Muscle layer of duodenum (tissue), 2 donors: ENCODE measurements around the gene NUP205.
A peak's percentile ranks its signal among the peaks of the same experiment; 100 is the strongest.
"Not testable (repeated sequence)": the region's sequence is repeated elsewhere in the genome, so short reads cannot be mapped to it uniquely, and the experiment has no call there.

Experiments used
- H3K27ac ChIP-seq: one replicate; pipeline ENCODE4 v1.7.0; 2013; ENCODE audit warnings: mild to moderate bottlenecking, low read length
- H3K27me3 ChIP-seq: one replicate; pipeline ENCODE4 v1.7.0; 2013; ENCODE audit warnings: low read depth, mild to moderate bottlenecking, control low read depth, low read length
- H3K36me3 ChIP-seq, 2 donors: one replicate each; pipeline ENCODE4 v1.7.0; 2013; ENCODE audit warnings: low read length in 2 of 2, control low read depth in 1 of 2, mild to moderate bottlenecking in 1 of 2; ENCODE audit not compliant: insufficient read depth in 2 of 2, control insufficient read depth in 1 of 2
- H3K4me1 ChIP-seq, 2 donors: one replicate each; pipeline ENCODE4 v1.7.0; 2013; ENCODE audit warnings: low read length in 2 of 2, mild to moderate bottlenecking in 2 of 2, control low read depth in 1 of 2, moderate library complexity in 1 of 2; ENCODE audit not compliant: insufficient read depth in 2 of 2, control insufficient read depth in 1 of 2
- H3K4me3 ChIP-seq, 2 donors: one replicate each; pipeline ENCODE4 v1.7.0; 2013; ENCODE audit warnings: low read length in 2 of 2, low read depth in 1 of 2, mild to moderate bottlenecking in 1 of 2
- H3K9me3 ChIP-seq, 2 donors: one replicate each; pipeline ENCODE4 v1.7.0; 2013; ENCODE audit warnings: low read length in 2 of 2, control low read depth in 1 of 2, mild to moderate bottlenecking in 1 of 2; ENCODE audit not compliant: control insufficient read depth in 1 of 2
- donor health status: healthy.

Gene NUP205

GRCh38 chr7:135658564-135658963 lies 100.8 kb downstream of the NUP205 start:
- H3K27ac ChIP-seq = no peak overlapping the region
- H3K36me3 ChIP-seq = peaks cover 0 to 9% of the 10 kb centered on the region in 2 donors
- H3K9me3 ChIP-seq = no peaks in the 10 kb centered on the region
- H3K4me1 ChIP-seq = peaks cover 5 to 8% of the 10 kb centered on the region in 2 donors
- no peaks in the 10 kb centered on the region for H3K27me3 ChIP-seq
- no peak overlapping the region for H3K4me3 ChIP-seq

GRCh38 chr7:135659159-135659846 lies 101.6 kb downstream of the NUP205 start:
- no peak overlapping the region for H3K4me3 ChIP-seq
- no peak overlapping the region for H3K27ac ChIP-seq

GRCh38 chr7:135661311-135662122 lies 103.8 kb downstream of the NUP205 start:
- Histone ChIP-seq H3K4me1 (peaks cover 10 to 19% of the 10 kb centered on the region in 2 donors), H3K9me3 (no peaks in the 10 kb centered on the region), H3K4me3 (peak overlapping the region; percentile 79 to 96), H3K36me3 (peaks cover 0 to 19% of the 10 kb centered on the region in 2 donors), H3K27ac (peak overlapping the region; percentile 72), H3K27me3 (no peaks in the 10 kb centered on the region)

More at GRCh38 chr7:135659159-135659846, 101.6 kb downstream of the NUP205 start:
- peaks cover 0 to 9% of the 10 kb centered on the region in 2 donors for H3K36me3 ChIP-seq
- no peaks in the 10 kb centered on the region for H3K9me3 ChIP-seq
- H3K4me1 ChIP-seq = peaks cover 10 to 15% of the 10 kb centered on the region in 2 donors
- H3K27me3 ChIP-seq = no peaks in the 10 kb centered on the region

GRCh38 chr7:135662123-135662372 lies 104.3 kb downstream of the NUP205 start:
- no peaks in the 10 kb centered on the region for H3K27me3 ChIP-seq
- H3K4me3 ChIP-seq = peak overlapping the region; percentile 79 to 96
- peaks cover 0 to 19% of the 10 kb centered on the region in 2 donors for H3K36me3 ChIP-seq
- H3K9me3 ChIP-seq = no peaks in the 10 kb centered on the region
- peaks cover 10 to 19% of the 10 kb centered on the region in 2 donors for H3K4me1 ChIP-seq
- H3K27ac ChIP-seq = peak overlapping the region; percentile 72

GRCh38 chr7:135662373-135663114 lies 104.8 kb downstream of the NUP205 start, which contains the start of gene STMP1:
Gene STMP1, plus strand, starts transcription at chr7:135662514.
- no peaks in the 10 kb centered on the region for H3K27me3 ChIP-seq
- peaks cover 10 to 19% of the 10 kb centered on the region in 2 donors for H3K4me1 ChIP-seq
- peaks cover 0 to 19% of the 10 kb centered on the region in 2 donors for H3K36me3 ChIP-seq
- peak within 1 kb of the TSS; percentile 79 to 96 for H3K4me3 ChIP-seq
- no peaks in the 10 kb centered on the region for H3K9me3 ChIP-seq
- H3K27ac ChIP-seq = peak within 1 kb of the TSS; percentile 98

GRCh38 chr7:135664046-135664589 lies 106.4 kb downstream of the NUP205 start:
- Histone ChIP-seq H3K36me3 (peaks cover 0 to 19% of the 10 kb centered on the region in 2 donors), H3K4me3 (peak overlapping the region in 1 of 2 donors; percentile 79), H3K4me1 (peaks cover 10 to 19% of the 10 kb centered on the region in 2 donors), H3K9me3 (no peaks in the 10 kb centered on the region), H3K27ac (peak overlapping the region; percentile 36), H3K27me3 (no peaks in the 10 kb centered on the region)

GRCh38 chr7:135665042-135665441 lies 107.3 kb downstream of the NUP205 start:
- peaks cover 10 to 19% of the 10 kb centered on the region in 2 donors for H3K4me1 ChIP-seq

GRCh38 chr7:135666156-135666555 lies 108.4 kb downstream of the NUP205 start:
- H3K4me1 ChIP-seq = peaks cover 10 to 19% of the 10 kb centered on the region in 2 donors
- no peak overlapping the region for H3K4me3 ChIP-seq
- H3K36me3 ChIP-seq = peaks cover 0 to 19% of the 10 kb centered on the region in 2 donors
- H3K27me3 ChIP-seq = no peaks in the 10 kb centered on the region
- H3K27ac ChIP-seq = no peak overlapping the region
- no peaks in the 10 kb centered on the region for H3K9me3 ChIP-seq

More at GRCh38 chr7:135665042-135665441, 107.3 kb downstream of the NUP205 start:
- H3K9me3 ChIP-seq = no peaks in the 10 kb centered on the region
- H3K36me3 ChIP-seq = peaks cover 0 to 19% of the 10 kb centered on the region in 2 donors
- no peak overlapping the region for H3K27ac ChIP-seq
- H3K4me3 ChIP-seq = no peak overlapping the region
- H3K27me3 ChIP-seq = no peaks in the 10 kb centered on the region

GRCh38 chr7:135666846-135667245 lies 109.1 kb downstream of the NUP205 start:
- peaks cover 7 to 17% of the 10 kb centered on the region in 2 donors for H3K4me1 ChIP-seq
- H3K27ac ChIP-seq = no peak overlapping the region
- no peak overlapping the region for H3K4me3 ChIP-seq
- no peaks in the 10 kb centered on the region for H3K27me3 ChIP-seq
- H3K9me3 ChIP-seq = no peaks in the 10 kb centered on the region
- peaks cover 0 to 19% of the 10 kb centered on the region in 2 donors for H3K36me3 ChIP-seq

GRCh38 chr7:135667626-135668025 lies 109.9 kb downstream of the NUP205 start:
- H3K27ac ChIP-seq, H3K9me3 ChIP-seq, H3K4me3 ChIP-seq, H3K27me3 ChIP-seq: not testable (repeated sequence)
- peaks cover 0 to 17% of the 10 kb centered on the region in 2 donors for H3K36me3 ChIP-seq
- H3K4me1 ChIP-seq = peaks cover 5 to 15% of the 10 kb centered on the region in 2 donors
